ENCODE results near the gene P4HB.
A peak's percentile ranks its signal among the peaks of the same experiment; 100 is the strongest.

P4HB gene

GRCh38 chr17:81895400-81895799, 35.1 kb upstream of the P4HB start:
- DNase-seq, result no peak

GRCh38 chr17:81891303-81891552, 30.9 kb upstream of the P4HB start:
- DNase-seq, result no peak

- peak; percentile 45 for DNase-seq
Measured at GRCh38 chr17:81890447-81891302, 30.3 kb upstream of the P4HB start.

GRCh38 chr17:81889602-81890001, 29.3 kb upstream of the P4HB start:
- DNase-seq, result no peak

GRCh38 chr17:81888988-81889595, 28.8 kb upstream of the P4HB start:
- no peak for DNase-seq

- no peak for DNase-seq
Measured at GRCh38 chr17:81888105-81888987, 28.0 kb upstream of the P4HB start.

GRCh38 chr17:81885869-81886548, 25.7 kb upstream of the P4HB start:
- no peak for DNase-seq

GRCh38 chr17:81885454-81885853, 25.1 kb upstream of the P4HB start:
- DNase-seq, result no peak

- no peak for DNase-seq
Measured at GRCh38 chr17:81884968-81885367, 24.6 kb upstream of the P4HB start.

- DNase-seq, result no peak
Measured at GRCh38 chr17:81884520-81884919, 24.2 kb upstream of the P4HB start.

GRCh38 chr17:81879121-81879520, 18.8 kb upstream of the P4HB start:
- no peak for DNase-seq

GRCh38 chr17:81878294-81878693, 18.0 kb upstream of the P4HB start:
- no peak for DNase-seq

GRCh38 chr17:81877569-81877968, 17.2 kb upstream of the P4HB start:
- DNase-seq, result no peak

- peak; percentile 97 for DNase-seq
Measured at GRCh38 chr17:81871387-81872230, 11.3 kb upstream of the P4HB start.

GRCh38 chr17:81870981-81871386, 10.6 kb upstream of the P4HB start, which contains the start of gene ARHGDIA:
Gene ARHGDIA (minus strand): TSS chr17:81871337. CDS start chr17:81869930, 1,407 bp downstream.
- no peak for DNase-seq

GRCh38 chr17:81870131-81870980, 10.0 kb upstream of the P4HB start:
- DNase-seq, result peak; percentile 52

- DNase-seq, result peak; percentile 61
Measured at GRCh38 chr17:81869221-81870130, 9.1 kb upstream of the P4HB start.

- no peak for DNase-seq
Measured at GRCh38 chr17:81868674-81869220, 8.4 kb upstream of the P4HB start.

- no peak for DNase-seq
Measured at GRCh38 chr17:81867991-81868673, 7.8 kb upstream of the P4HB start.

All from activated CD4-positive, CD25-positive, alpha-beta regulatory T cell treated with anti-CD3 and anti-CD28 coated beads, Interleukin-2, amount 50 U/mL, for 72 hours (primary cell).